CD4-positive, alpha-beta T cell treated with Interleukin-6 at 100 ng/mL for 8 hours (primary cell): Measurements from ENCODE around the gene SH3GL3.

ENCODE experiments used
- DNase-seq: peaks from one replicate; pipeline ENCODE4 v3.0.0-alpha.2; 2020; ENCODE audit warnings: mixed read lengths, low spot score

The SH3GL3 gene

DNA sequence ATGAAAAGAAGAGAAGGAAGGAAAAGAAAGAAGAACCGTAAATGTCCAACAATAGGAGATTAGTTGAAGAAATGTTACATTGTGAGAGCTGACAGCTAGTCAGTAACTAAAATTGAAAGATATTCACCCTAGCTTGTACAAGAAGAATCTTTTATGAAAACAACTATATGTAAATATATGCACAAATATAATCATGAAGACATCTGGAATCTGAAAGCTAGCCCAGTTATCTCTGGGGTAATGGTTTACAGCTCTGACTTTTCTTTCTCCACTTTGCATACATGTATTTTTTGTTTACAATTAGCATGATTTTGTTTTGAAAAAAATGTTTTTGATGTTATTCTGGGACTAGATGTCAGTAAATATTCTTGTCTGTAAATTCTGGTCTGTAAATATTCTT is 169.7 kb downstream of the SH3GL3 start:
- no peak for DNase-seq

DNA sequence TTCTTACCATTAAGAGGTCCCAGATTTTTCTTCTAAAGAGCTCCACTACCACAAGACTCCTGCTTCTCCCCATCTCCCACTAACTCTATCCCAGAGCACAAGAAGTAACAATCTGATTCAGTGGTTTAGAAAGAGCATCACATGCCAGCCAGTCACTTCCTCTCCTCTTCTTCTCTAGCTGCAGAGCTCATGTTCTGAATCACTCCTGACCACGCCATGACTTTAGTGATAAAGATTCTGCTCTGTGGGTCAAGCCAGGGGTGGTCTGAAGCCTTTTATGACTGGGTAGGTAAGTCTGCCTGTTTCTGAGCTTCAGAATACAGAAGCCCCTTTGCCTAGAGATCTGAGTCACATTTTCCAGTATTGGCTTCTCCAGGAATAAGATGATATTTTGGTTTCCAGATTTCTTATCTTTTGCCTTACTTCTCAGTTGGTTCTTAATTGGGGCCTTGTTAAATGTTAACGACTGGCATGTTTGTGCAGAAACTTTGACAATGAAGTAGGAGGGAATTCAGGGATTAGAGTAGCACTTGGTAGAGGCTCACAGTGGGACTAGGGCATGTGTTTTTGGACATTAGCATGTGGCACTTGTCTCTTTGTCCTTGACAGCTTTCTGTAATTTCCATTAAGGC is 179.1 kb downstream of the SH3GL3 start:
- DNase-seq: no peak

DNA sequence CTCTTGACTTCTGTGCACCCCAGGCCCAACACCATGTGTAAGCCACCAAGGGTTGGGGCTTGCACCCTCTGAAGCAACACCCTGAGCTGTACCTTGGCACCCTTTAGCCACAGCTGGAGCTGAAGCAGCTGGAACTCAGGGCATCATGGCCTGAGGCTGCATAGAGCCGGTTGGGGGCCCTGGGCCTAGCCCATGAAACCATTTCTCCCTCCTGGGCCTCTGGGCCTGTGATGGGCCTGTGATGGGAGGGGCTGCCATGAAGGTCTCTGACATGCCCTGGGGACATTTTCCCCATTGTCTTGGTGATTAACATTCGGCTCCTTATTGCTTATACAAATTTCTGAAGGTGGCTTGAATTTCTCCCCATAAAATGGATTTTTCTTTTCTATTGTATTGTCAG is 184.4 kb downstream of the SH3GL3 start:
- DNase-seq: no peak

DNA sequence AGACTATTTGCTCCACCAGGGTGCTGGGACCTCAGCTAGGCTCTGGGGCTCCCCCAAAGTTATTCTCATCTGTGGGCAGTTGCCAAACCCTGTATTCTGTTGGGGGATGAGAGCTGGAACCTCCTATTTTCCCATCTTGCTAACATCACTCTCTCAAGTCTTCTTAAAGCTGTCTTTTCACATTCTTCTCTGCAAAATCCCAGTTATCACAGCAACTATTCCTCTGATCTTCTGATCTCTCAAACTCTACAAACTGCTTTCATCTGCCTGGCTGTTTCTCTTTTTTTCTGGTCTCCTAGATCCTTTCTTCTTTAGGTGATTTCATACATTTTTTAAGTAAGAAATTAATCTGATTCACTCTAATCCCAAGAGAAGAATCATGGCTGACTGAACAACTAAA is 196.1 kb downstream of the SH3GL3 start:
- DNase-seq: no peak

DNA sequence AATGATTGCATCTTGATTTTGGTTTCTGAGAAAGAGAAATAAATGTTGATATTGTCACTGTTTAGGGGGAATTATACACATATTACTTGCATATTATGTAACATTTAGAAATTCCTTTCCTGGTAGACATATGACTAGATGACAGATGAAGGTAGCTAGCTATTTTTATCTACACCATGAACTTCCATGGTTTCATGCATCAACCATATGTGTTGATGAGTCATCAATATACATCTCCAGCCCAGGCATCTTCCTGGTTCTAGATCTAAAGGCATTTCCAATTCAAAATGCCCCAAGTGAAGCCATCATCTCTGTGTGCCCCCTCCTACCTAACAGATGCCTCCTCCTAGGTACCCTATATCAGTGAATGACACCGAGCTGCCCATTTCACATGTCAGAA is 197.3 kb downstream of the SH3GL3 start:
- DNase-seq: no peak

DNA sequence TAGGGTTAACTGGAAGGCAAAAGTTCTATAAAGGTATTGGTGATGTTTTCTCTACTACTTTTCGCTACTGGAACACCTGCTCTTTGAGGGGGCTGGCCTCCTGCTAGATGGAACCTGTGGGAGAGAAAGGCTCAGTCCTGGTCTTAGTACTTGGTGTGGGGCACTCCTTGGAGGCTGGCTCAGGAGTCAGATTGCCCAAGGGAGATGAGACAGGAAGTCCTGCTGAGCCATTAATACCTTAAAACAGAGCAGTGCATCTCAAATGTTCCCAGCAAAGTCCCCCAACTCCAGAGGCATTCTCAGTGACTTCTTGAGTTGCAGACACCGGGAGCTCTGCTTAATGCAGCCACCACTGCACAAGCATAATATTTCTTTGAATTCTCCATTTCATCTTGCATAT is 203.7 kb downstream of the SH3GL3 start:
- no peak for DNase-seq

DNA sequence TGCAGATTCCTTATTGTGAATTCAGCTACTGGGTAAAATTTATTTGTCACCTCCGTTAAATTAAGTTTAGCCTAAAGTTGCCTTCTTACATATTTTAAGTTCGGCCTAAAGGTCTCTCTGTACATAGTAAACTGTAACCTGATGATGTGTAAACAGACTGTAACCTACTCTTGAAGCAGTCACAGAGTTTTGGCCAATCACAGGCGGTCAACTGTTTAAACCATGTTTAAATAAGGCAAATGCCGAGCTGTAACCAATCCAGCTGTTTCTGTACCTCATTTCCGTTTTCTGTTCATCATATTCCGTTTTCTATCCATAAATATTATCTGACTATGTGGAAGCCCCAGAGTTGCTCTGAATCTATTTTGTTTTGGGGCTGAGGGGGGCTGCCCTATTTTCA is 204.4 kb downstream of the SH3GL3 start:
- DNase-seq: no peak

DNA sequence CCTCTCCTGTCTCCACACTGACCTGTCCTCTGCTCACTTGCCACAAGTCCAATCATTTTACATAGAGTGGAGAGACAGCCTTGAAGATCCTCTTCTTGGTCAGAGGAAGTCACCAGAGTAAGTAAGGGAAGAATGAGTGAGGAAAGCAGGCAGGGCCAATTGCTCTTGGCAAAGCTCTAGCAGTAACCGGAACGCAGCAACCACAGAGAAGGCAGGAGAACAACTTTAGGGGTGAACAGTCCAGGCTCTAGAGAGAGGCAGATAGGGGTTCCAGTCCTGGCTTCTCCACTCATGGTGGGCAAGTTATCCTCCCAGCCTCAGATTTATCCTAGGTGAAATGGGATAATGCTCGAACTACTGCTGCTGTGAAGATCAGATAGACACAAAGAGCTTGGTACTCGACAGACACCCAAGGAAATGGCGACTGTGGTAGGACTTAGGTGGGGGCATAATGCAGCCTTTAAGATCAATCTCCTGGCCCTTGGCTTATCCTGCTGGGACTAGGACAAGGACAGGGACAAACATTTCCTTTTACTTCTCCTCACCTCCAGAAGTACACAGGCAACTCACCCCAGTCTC is 205.6 kb downstream of the SH3GL3 start:
- no peak for DNase-seq

DNA sequence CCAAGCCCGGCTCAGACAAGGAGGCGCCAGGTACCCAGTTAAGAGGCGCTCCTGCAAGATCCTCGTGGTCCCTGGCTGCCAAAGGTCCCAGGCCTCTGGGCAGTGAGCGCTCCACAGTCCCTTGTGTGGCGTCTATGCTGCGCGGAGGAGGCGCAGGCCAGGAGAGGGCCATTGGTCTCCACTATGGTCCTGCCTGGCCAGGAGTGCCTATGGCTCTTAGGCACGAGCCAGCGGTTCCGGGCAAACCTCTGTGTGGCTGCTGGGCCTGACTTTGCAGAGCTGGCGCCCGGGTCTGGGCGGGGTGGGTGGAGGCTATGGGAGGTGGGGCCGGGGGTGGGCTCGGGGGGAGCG is 206.1 kb downstream of the SH3GL3 start:
- DNase-seq: no peak

DNA sequence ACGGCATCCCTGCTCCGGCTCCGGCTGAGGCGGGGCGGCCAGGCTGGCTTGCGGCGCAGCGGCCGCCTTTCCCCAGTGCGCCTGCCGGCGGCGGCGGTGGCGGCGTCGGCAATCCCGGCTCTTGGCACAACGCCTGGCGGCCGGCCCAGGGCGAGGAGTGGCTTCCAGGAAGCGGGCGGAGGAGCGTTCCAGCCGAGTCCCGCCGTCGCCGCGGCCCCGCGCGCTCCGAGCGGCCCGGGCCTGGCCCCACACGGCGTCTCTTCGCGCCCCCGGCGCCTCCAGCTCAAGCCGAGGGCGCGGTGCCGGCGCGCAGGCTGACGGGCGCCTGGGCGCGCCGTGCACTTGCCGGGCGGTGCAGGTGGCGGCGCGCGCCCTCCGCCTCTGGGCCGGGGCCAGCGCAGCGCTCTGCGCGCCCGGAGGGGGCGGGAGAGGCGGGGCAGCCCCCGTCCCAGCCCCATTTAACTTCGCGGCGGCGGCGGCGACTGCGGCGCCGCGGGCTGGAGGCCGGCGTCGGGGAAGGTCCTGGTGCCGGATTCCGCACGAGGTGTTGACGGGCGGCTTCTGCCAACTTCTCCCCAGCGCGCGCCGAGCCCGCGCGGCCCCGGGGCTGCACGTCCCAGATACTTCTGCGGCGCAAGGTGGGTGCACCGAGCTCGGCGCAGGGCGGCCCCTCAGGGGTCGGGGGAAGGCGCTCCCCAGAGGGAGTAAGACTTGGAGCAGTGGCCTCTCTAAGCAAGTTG is 206.7 kb downstream of the SH3GL3 start, which contains the start of gene ADAMTSL3:
TSS of gene ADAMTSL3 (plus strand) at position 485 of the 740 bp plus-strand sequence. CDS start 1,639 bp downstream, outside the sequence.
- DNase-seq: no peak

DNA sequence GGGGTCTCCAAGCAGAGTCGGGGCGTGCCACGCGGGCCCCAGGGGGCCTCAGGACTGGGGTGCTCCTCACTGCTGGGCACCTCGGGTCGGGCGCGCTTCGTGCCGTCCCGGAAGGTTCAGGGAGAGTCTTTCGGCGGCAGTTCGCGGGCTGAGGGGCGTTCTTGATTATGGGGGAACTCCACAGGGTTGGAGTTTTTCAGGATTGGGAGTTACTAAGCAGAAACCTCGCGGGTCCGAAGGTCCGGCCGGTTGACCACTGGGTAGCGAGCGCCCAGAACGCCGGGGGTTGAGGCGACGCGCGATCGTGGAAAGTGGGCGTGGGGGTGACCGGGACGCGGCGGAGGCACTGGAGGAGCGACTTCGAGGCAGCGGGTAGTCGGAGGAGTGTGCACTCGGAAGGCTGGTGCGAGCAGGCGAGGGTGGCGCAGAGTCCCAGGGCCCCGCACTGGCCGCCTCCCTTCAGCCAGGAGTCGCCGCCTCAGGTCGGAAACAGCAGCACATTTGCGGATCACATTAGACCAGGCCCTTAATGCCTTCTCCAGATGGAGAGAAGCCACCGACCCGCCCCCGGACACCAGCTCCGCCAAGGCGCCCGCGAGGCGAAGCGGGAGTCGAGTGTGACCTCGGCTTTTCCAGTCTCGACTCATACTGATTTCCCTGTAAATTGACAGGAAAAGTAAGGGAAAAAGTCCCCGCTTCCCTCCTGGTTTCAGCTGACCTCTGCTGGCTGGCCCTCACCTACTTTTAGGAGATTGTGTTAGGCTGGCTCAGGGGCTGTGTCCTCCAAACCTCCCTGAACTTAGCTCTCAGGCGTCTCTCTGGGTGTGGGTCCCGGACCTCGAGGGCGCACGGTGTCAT is 207.5 kb downstream of the SH3GL3 start:
- DNase-seq: no peak

DNA sequence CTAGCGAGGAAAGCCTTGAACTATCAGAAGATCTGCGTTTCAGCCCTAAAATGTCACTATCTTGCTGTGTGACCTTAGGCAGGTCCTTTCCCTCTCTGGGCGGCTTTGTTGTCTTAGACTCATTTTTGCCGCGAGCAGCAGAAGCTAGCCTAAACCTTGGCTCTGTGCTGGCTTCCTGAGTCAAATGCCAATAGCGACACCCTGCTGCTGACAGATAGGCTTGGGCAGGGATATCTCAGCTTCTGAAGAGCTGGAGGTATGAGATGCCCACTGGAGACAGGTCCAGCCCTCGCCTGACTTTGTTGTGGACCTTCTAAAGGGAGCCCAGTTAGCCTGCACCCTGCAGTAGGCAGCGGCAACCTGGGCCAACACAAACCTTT is 208.1 kb downstream of the SH3GL3 start:
- DNase-seq: no peak

DNA sequence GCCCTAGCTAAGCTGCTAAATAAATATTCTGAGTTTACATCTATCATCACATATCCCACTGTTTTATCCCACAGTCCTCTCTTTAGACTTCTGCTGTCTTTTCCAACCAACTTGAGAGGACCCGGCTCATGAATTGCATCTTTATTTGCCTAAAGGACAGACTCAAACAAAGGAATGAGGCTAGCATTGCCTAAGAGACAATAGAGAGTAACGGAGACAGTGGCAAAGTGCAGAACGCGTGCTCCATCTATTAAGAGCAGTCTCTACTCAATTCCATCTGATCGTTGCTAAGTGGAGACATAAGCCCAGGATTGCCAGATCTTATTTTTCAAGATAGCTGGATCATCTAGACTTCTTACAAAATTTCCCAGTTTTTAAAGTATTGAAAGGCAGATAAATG is 209.1 kb downstream of the SH3GL3 start:
- DNase-seq: no peak

DNA sequence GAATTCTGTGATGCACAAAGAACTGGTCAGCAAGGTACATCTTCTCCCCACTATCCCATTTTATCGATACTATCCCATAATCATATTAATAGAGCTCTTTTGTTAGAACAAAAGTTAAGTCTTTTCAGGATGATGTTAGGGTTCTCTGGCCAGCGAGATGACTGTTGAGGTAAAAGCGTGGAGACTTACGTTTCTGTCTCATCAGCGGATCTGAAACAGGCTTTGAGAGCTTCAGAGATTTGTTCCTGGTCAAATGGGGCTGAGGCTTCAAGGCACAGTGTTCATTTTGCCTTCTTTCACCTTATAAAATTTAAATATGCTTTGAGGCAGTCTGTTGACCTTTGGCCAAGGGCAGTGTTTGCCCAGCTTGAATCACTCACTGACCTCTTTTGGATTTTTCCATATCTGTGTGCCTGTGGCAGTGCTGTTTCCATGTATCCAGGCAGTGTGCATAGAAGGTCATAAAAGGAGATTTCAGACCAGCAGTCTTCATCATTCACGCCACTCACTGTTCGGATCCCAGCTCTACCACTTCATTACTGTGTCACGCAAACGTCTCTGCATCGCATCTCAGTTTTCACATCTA is 209.9 kb downstream of the SH3GL3 start:
- no peak for DNase-seq

DNA sequence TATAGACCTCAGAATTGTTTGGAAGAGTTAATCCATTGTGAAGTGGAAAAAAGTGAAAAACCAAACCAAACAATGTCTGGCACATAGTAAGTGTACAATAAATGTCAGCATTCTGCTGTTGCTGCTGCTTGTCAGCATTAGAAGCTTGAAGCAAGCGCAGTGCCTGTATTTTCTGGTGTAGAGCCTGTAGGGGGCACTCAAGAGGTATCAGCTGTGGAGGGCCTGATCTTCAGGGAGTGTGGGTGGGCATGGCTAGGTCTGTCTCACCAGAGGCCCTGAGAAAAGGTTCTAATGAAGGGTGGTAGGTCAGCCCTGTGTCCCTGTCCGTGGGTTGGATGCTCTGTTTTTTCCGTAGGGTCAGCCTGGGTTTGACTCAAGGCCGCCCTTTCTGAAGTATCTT is 210.4 kb downstream of the SH3GL3 start:
- no peak for DNase-seq

DNA sequence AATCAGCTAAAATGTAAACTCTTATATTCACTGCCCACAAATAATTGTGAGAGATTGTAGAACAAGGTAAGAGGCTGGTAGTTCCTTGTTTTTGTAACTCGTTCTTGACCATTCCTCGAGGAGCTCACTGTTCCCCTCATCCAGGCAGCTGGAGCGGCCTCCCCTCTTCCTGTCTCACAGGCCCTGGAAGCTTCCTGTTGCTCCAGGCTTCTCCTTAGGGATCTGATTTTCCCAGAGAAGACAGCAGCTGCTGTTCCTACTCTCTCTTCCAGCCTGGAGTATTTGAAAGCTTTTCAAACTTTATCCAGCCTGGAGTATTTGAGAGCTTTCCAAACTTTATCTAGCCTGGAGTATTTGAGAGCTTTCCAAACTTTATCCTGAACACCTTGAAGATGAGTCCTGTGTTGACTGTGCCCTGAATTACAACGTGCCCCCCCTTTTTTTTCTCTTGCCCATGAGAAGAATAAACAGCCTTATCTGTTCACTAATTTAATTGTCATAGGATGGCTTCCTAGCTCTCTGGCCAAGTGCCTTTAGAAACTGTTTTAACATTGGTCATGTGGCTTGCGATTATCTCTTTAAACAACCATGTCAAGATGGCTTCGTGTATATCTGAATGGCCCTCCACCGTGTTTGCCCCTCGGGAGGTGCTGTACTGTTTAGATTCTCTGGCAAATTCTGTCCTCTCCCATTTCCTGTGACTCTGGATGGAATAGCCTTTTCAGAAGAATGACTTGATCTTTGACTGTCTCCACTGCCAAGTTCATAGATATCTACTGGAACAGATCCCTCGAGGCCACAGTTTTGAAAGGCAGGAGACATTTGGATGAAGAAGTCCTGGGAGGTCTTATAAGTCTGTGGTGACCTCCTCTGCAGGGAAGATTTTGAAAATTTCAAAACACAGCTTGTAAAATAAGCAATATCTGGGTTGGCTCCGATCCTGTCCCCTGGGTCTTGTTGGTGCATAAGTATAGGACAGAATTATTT is 211.6 kb downstream of the SH3GL3 start:
- DNase-seq: no peak

DNA sequence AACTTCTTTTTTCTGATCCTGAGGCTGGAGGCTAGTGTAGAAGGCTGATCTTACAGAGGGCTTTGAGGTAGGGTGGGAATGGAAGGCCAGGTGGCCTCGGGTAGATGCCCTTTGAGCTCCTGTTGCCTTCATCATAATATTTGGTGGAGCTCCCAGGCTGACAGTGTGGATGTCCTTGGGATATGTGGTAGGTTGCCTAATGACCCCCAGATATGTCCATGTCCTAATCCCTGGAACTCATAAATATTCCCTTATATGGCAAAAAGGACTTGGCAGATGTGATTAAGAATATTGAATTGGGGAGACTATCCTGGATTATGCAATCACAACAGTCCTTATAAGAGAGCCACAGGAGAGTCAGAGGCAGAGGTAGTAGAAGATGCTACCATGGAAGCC is 212.3 kb downstream of the SH3GL3 start:
- DNase-seq: no peak

DNA sequence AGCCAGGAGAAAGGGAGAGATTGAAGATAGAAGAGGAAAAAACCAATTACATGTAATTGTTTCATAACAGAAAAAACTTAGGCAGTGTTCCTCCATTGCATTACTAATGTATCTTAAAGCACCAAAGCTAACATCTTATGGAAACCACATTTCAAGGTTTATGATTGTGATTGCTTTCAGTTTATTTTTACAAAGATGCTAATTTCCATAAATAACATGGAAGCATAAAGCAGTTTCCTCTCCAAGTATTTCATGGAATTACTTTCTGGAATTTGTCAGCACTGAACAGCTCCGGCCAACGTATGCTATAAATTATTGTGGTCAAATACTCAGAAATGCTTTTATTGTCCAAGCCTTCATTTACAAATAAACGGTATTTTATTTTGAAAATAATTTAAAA is 218.3 kb downstream of the SH3GL3 start:
- DNase-seq: no peak
